ENCODE measurements around the gene RNF214.

Gene RNF214

GRCh38 chr11:117188620-117189081 is 43.8 kb upstream of the RNF214 start:
- peaks cover 51% of the 10 kb centered on the region for H3K4me1 ChIP-seq (ENCODE audit: low read length)
- no peak overlapping the region for H3K27ac ChIP-seq (ENCODE audit: low read length)
- H3K4me2 ChIP-seq (ENCODE audit: low read length): no peak overlapping the region
- TF ChIP-seq CTCF (IDR thresholded peaks at IDR 0.05; ENCODE audit: low read depth, low read length): no peak
- TF ChIP-seq EZH2phosphoT487 (IDR thresholded peaks at IDR 0.05; ENCODE audit: low read depth): no peak
- no peak overlapping the region for H3K4me3 ChIP-seq (ENCODE audit: low read length)
- no peaks in the 10 kb centered on the region for H3K9me3 ChIP-seq (ENCODE audit: insufficient read depth, low read length)
- no peak overlapping the region; the same call in 1 of the 2 replicates for H3K9ac ChIP-seq (ENCODE audit: low read length)
- no peaks in the 10 kb centered on the region for H3K79me2 ChIP-seq (ENCODE audit: low read length)
- H3K36me3 ChIP-seq (replicated peaks; ENCODE audit: low read depth, low read length): peaks cover 23% of the 10 kb centered on the region
- H2AFZ ChIP-seq (ENCODE audit: low read depth, low read length): no peak overlapping the region
- H3K27me3 ChIP-seq (ENCODE audit: low read depth, low read length): no peaks in the 10 kb centered on the region
- H4K20me1 ChIP-seq (ENCODE audit: insufficient read depth, low read length): no peaks in the 10 kb centered on the region

- TF ChIP-seq CTCF (IDR thresholded peaks at IDR 0.05; ENCODE audit: low read depth, low read length) (no peak), EZH2phosphoT487 (IDR thresholded peaks at IDR 0.05; ENCODE audit: low read depth) (no peak)
- H3K4me2 ChIP-seq (ENCODE audit: low read length): peak overlapping the region; percentile 71
- H3K9ac ChIP-seq (ENCODE audit: low read length): peak overlapping the region; percentile 45; the same call in 1 of the 2 replicates
- H3K36me3 ChIP-seq (replicated peaks; ENCODE audit: low read depth, low read length): peaks cover 23% of the 10 kb centered on the region
- H3K27me3 ChIP-seq (ENCODE audit: low read depth, low read length): no peaks in the 10 kb centered on the region
- H2AFZ ChIP-seq (ENCODE audit: low read depth, low read length): no peak overlapping the region
- no peaks in the 10 kb centered on the region for H4K20me1 ChIP-seq (ENCODE audit: insufficient read depth, low read length)
- H3K4me1 ChIP-seq (ENCODE audit: low read length): peaks cover 51% of the 10 kb centered on the region
- peak overlapping the region; percentile 60 for H3K27ac ChIP-seq (ENCODE audit: low read length)
- no peaks in the 10 kb centered on the region for H3K79me2 ChIP-seq (ENCODE audit: low read length)
- no peaks in the 10 kb centered on the region for H3K9me3 ChIP-seq (ENCODE audit: insufficient read depth, low read length)
- peak overlapping the region; percentile 44; the same call in 1 of the 2 replicates for H3K4me3 ChIP-seq (ENCODE audit: low read length)
These were observed 43.1 kb upstream of the RNF214 start for GRCh38 chr11:117189191-117189940.

GRCh38 chr11:117189941-117190544 is 42.4 kb upstream of the RNF214 start:
- Histone ChIP-seq H3K9ac (ENCODE audit: low read length) (peak overlapping the region; percentile 45; the same call in 1 of the 2 replicates), H3K79me2 (ENCODE audit: low read length) (no peaks in the 10 kb centered on the region), H3K9me3 (ENCODE audit: insufficient read depth, low read length) (no peaks in the 10 kb centered on the region), H3K36me3 (replicated peaks; ENCODE audit: low read depth, low read length) (peaks cover 23% of the 10 kb centered on the region), H4K20me1 (ENCODE audit: insufficient read depth, low read length) (no peaks in the 10 kb centered on the region), H3K4me1 (ENCODE audit: low read length) (peaks cover 51% of the 10 kb centered on the region), H2AFZ (ENCODE audit: low read depth, low read length) (no peak overlapping the region), H3K4me2 (ENCODE audit: low read length) (peak overlapping the region; percentile 71), H3K4me3 (ENCODE audit: low read length) (peak overlapping the region; percentile 44; the same call in 1 of the 2 replicates), H3K27ac (ENCODE audit: low read length) (peak overlapping the region; percentile 60), H3K27me3 (ENCODE audit: low read depth, low read length) (no peaks in the 10 kb centered on the region)
- TF ChIP-seq CTCF (IDR thresholded peaks at IDR 0.05; ENCODE audit: low read depth, low read length) (no peak), EZH2phosphoT487 (IDR thresholded peaks at IDR 0.05; ENCODE audit: low read depth) (no peak)

GRCh38 chr11:117191680-117192400 is 40.6 kb upstream of the RNF214 start:
- no peak overlapping the region for H3K4me2 ChIP-seq (ENCODE audit: low read length)
- TF ChIP-seq CTCF (IDR thresholded peaks at IDR 0.05; ENCODE audit: low read depth, low read length) (no peak), EZH2phosphoT487 (IDR thresholded peaks at IDR 0.05; ENCODE audit: low read depth) (no peak)
- H3K9me3 ChIP-seq (ENCODE audit: insufficient read depth, low read length): no peaks in the 10 kb centered on the region
- no peaks in the 10 kb centered on the region for H3K27me3 ChIP-seq (ENCODE audit: low read depth, low read length)
- H4K20me1 ChIP-seq (ENCODE audit: insufficient read depth, low read length): no peaks in the 10 kb centered on the region
- peaks cover 23% of the 10 kb centered on the region for H3K36me3 ChIP-seq (replicated peaks; ENCODE audit: low read depth, low read length)
- H2AFZ ChIP-seq (ENCODE audit: low read depth, low read length): no peak overlapping the region
- no peak overlapping the region for H3K27ac ChIP-seq (ENCODE audit: low read length)
- H3K4me1 ChIP-seq (ENCODE audit: low read length): peaks cover 33% of the 10 kb centered on the region
- no peak overlapping the region for H3K4me3 ChIP-seq (ENCODE audit: low read length)
- no peak overlapping the region for H3K9ac ChIP-seq (ENCODE audit: low read length)
- no peaks in the 10 kb centered on the region for H3K79me2 ChIP-seq (ENCODE audit: low read length)
